Adrenal gland (tissue), 12 donors: ENCODE results near the gene GPI. TPM values are rescaled to one million over a fixed set of nuclear protein-coding genes. Genes with fewer than 3 reads are reported as not detected.
"Not testable (repeated sequence)": the region's sequence is repeated elsewhere in the genome, so short reads cannot be mapped to it uniquely, and the experiment has no call there.

ENCODE experiments used
- DNase-seq, 7 donors: peaks; one replicate each; pipeline ENCODE4 v3.0.0-alpha.2; 2019 to 2020
- H3K27ac ChIP-seq, 5 donors: fragments of 200-600 bp; sonication (generic) in 4 of 5; 1 replicate in 3 of 5; 2 replicates in 2 of 5; pipeline versions ENCODE4 v1.5.1 to v1.8.0; 2016 to 2020; ENCODE audit warnings: mild to moderate bottlenecking in 1 of 5
- H3K27me3 ChIP-seq: fragments of 200-600 bp; 2 replicates; pipeline ENCODE4 v1.8.0; 2021
- H3K36me3 ChIP-seq, 2 donors: fragments of 200-600 bp; replicated peaks in 1 of 2; 1 replicate in 1 of 2; 2 replicates in 1 of 2; pipeline versions ENCODE4 v1.5.1 to v1.8.0; 2018 to 2022
- H3K4me1 ChIP-seq, 2 donors: fragments of 200-600 bp; replicated peaks in 1 of 2; 1 replicate in 1 of 2; 2 replicates in 1 of 2; pipeline versions ENCODE4 v1.5.1 to v1.8.0; 2018 to 2021
- H3K4me3 ChIP-seq, 4 donors: fragments of 200-600 bp; sonication (generic) in 3 of 4; one replicate each; pipeline ENCODE4 v1.5.1; 2016 to 2018
- H3K9me3 ChIP-seq, 3 donors: fragments of 200-600 bp; sonication (generic) in 1 of 3; replicated peaks in 1 of 3; 1 replicate in 2 of 3; 2 replicates in 1 of 3; pipeline versions ENCODE4 v1.5.1 to v1.8.0; 2016 to 2021
- CTCF ChIP-seq, 6 experiments: fragments of 450-650 bp in 4 of 6; fragments of 200-600 bp in 2 of 6; sonication (generic) in 1 of 6; IDR thresholded peaks; 1 replicate in 5 of 6; 2 replicates in 1 of 6; pipeline versions ENCODE4 v1.5.1 to v1.8.0; 2016 to 2021; ENCODE audit warnings: antibody characterized with exemption in 6 of 6, mild to moderate bottlenecking in 2 of 6, moderate library complexity in 1 of 6
- POLR2A ChIP-seq, 2 donors: fragments of 450-650 bp; IDR thresholded peaks; one replicate each; pipeline ENCODE4 v1.6.1; 2017; ENCODE audit warnings: antibody characterized with exemption in 2 of 2, mild to moderate bottlenecking in 2 of 2, moderate library complexity in 1 of 2
- WGBS, 4 donors: extraction: QIAGEN DNeasy Blood & Tissue Kit in 2 of 4; methylation state at CpG; one replicate each; pipeline versions ENCODE4 v1.1.5 to v1.1.7; 2013 to 2017; 5-methylcytosine and 5-hydroxymethylcytosine counted together
- intact Hi-C, 2 donors: fragments of 100-400 bp; cut with DNase I; formaldehyde crosslinking; loops; one replicate each; pipeline versions ENCODE4 v1.14.1 to v1.15.0; 2022 to 2023
- polyA plus RNA-seq, 3 donors: library from polyadenylated mRNA; stranded (reverse); fragments of 200-250 nt in 2 of 3; fragments of 350-450 nt in 1 of 3; fragmentation: Illumina TruSeq in 1 of 3; extraction: RNeasy Lipid Tissue Mini Kit (QIAGEN cat#74804) in 1 of 3; gene quantifications; one replicate each; pipeline ENCODE4 v1.2.3, GENCODE V29; 2013 to 2014
- total RNA-seq, 9 donors: library from RNA; depleted of rRNA in 4 of 9; stranded (reverse); fragments of >200 nt in 4 of 9; fragments of 120-200 nt in 1 of 9; fragmentation: NEBNext Ultra II Directional in 1 of 9; extraction: Animal tissue kit (Norgen Biotek cat#: 25700) in 1 of 9; gene quantifications; one replicate each; pipeline versions ENCODE4 v1.1.0 to v1.2.4, GENCODE V29; 2013 to 2023
- donor health status: healthy with polysubstance abuse.
- donor health status: Bipolar disorder and iron deficiency.
- donor health status: DM: yes; HTN: yes; CAD: no.
- donor health status: DM: no; HTN: no; CAD: no.
- donor health status: DM: no; HTN: no; CAD: no.
- donor health status: DM: yes; HTN: yes; CAD: no.

The GPI gene
- total and polyA plus RNA-seq, 12 donors, result 81.7 to 680 (median 443) TPM

- no peak overlapping the region for H3K27ac ChIP-seq
- no peak for DNase-seq
- H3K9me3 ChIP-seq, result no peaks in the 10 kb centered on the region
- TF ChIP-seq CTCF (IDR thresholded peaks at IDR 0.05), result no peak
- TF ChIP-seq POLR2A (IDR thresholded peaks at IDR 0.05), result no peak
- peaks cover 0 to 97% of the 10 kb centered on the region in 2 donors for H3K36me3 ChIP-seq
- WGBS, 4 donors, result 82 to 95% (median 86%) methylated on average over 8 to 11 of the region's 11 CpGs; no CpG with 5 or more reads in 1 of the 4 donors
- H3K27me3 ChIP-seq, result no peaks in the 10 kb centered on the region
- intact Hi-C loops, result no loop called here
- peaks cover 3 to 6% of the 10 kb centered on the region in 2 donors for H3K4me1 ChIP-seq
- H3K4me3 ChIP-seq, result no peak overlapping the region
These were observed 28.0 kb downstream of the GPI start for GRCh38 chr19:34393031-34393430.

- Histone ChIP-seq H3K36me3 (peaks cover 0 to 97% of the 10 kb centered on the region in 2 donors), H3K9me3 (no peaks in the 10 kb centered on the region), H3K27me3 (no peaks in the 10 kb centered on the region), H3K4me3 (no peak overlapping the region), H3K27ac (no peak overlapping the region), H3K4me1 (peaks cover 3 to 12% of the 10 kb centered on the region in 2 donors)
- intact Hi-C loops, result no loop called here
- TF ChIP-seq POLR2A (IDR thresholded peaks at IDR 0.05), result no peak
- TF ChIP-seq CTCF (IDR thresholded peaks at IDR 0.05), result no peak
- 86 to 91% (median 90%) methylated on average over 3 to 14 of the region's 14 CpGs for WGBS, 4 donors
- no peak for DNase-seq
These were observed 28.6 kb downstream of the GPI start for GRCh38 chr19:34393629-34394028.

- Histone ChIP-seq H3K27me3 (no peaks in the 10 kb centered on the region), H3K9me3 (no peaks in the 10 kb centered on the region), H3K27ac (peak overlapping the region in 1 of 5 donors; percentile 35), H3K4me1 (peaks cover 3 to 14% of the 10 kb centered on the region in 2 donors), H3K4me3 (no peak overlapping the region), H3K36me3 (peaks cover 0 to 88% of the 10 kb centered on the region in 2 donors)
- 77 to 96% (median 89%) methylated on average over 1 of the region's 1 CpG for WGBS, 4 donors
- TF ChIP-seq CTCF (IDR thresholded peaks at IDR 0.05), result no peak
- no peak for TF ChIP-seq POLR2A (IDR thresholded peaks at IDR 0.05)
- intact Hi-C loops, result no loop called here
- peak in 3 of 7 donors; percentile 46 to 54 (median 50) for DNase-seq
These were observed 32.9 kb downstream of the GPI start for GRCh38 chr19:34397853-34398252.

GRCh38 chr19:34399886-34400285, 34.9 kb downstream of the GPI start:
- Histone ChIP-seq H3K4me1 (peaks cover 3 to 14% of the 10 kb centered on the region in 2 donors), H3K36me3 (peaks cover 0 to 67% of the 10 kb centered on the region in 2 donors), H3K27me3 (no peaks in the 10 kb centered on the region), H3K9me3 (no peaks in the 10 kb centered on the region), H3K4me3 (no peak overlapping the region), H3K27ac (no peak overlapping the region)
- WGBS, 4 donors, result 87 to 93% (median 89%) methylated on average over 8 to 9 of the region's 9 CpGs
- DNase-seq, result no peak
- intact Hi-C loops, result no loop called here
- TF ChIP-seq CTCF (IDR thresholded peaks at IDR 0.05) (no peak), POLR2A (IDR thresholded peaks at IDR 0.05) (no peak)

- intact Hi-C loops, H3K9me3 ChIP-seq, DNase-seq, H3K4me3 ChIP-seq, H3K27me3 ChIP-seq, H3K27ac ChIP-seq: not testable (repeated sequence)
- peaks cover 0 to 58% of the 10 kb centered on the region in 2 donors for H3K36me3 ChIP-seq
- peaks cover 3 to 14% of the 10 kb centered on the region in 2 donors for H3K4me1 ChIP-seq
- 94 to 96% (median 96%) methylated on average over 8 of the region's 8 CpGs for WGBS, 4 donors
These were observed 35.8 kb downstream of the GPI start for GRCh38 chr19:34400844-34401243.
